H1 (cell line): ENCODE data around the gene ARL3. TPM values are rescaled to one million over a fixed set of nuclear protein-coding genes. Genes with fewer than 3 reads are reported as not detected.

Experiments used
- CTCF ChIA-PET: fragments of 300-600 bp; sonication (Branson Sonifier 250); formaldehyde crosslinking; loops from one replicate; lab custom pipeline; 2021; ENCODE audit not compliant: partially characterized antibody; lab: Charles Lee
- POLR2A ChIA-PET: fragments of 300-600 bp; sonication (Branson Sonifier 250); formaldehyde crosslinking; loops from one replicate; lab custom pipeline; 2021; ENCODE audit warnings: inconsistent platforms; ENCODE audit not compliant: partially characterized antibody; lab: Charles Lee
- DNase-seq, 2 experiments: peaks; one replicate each; pipeline versions ENCODE4 v3.0.0 to v3.0.0-alpha.2; 2010 to 2022; ENCODE audit warnings: low spot score in 2 of 2, low read depth in 1 of 2, mixed read lengths in 1 of 2
- FAIRE-seq: peaks from 2 replicates; lab custom pipeline; 2011; peaks lifted over from hg19 to GRCh38; lab: Jason Lieb, UNC
- H2AFZ ChIP-seq: 2 replicates; pipeline ENCODE4 v1.8.1; 2012; ENCODE audit warnings: low read length, inconsistent platforms
- H2AK5ac ChIP-seq: 2 replicates; pipeline ENCODE4 v1.6.1; 2013; ENCODE audit warnings: low read depth, low read length
- H2BK120ac ChIP-seq: replicated peaks from 2 replicates; pipeline ENCODE3; 2013; ENCODE audit warnings: low read depth, low read length, inconsistent platforms
- H2BK12ac ChIP-seq: 2 replicates; pipeline ENCODE4 v1.6.1; 2013; ENCODE audit warnings: low read depth, low read length
- H2BK15ac ChIP-seq: 2 replicates; pipeline ENCODE4 v1.6.1; 2013; ENCODE audit warnings: low read length
- H2BK20ac ChIP-seq: 2 replicates; pipeline ENCODE4 v1.6.1; 2013; ENCODE audit warnings: low read length
- H2BK5ac ChIP-seq: 2 replicates; pipeline ENCODE4 v1.6.1; 2013; ENCODE audit warnings: low read depth, low read length
- H3K14ac ChIP-seq: 2 replicates; pipeline ENCODE4 v1.6.1; 2013; ENCODE audit warnings: inconsistent platforms; ENCODE audit not compliant: insufficient read length
- H3K18ac ChIP-seq: 2 replicates; pipeline ENCODE4 v1.6.1; 2013; ENCODE audit warnings: low read length; ENCODE audit errors: extremely low read depth
- H3K23ac ChIP-seq: 2 replicates; pipeline ENCODE4 v1.6.1; 2013; ENCODE audit warnings: inconsistent platforms; ENCODE audit not compliant: insufficient read length
- H3K23me2 ChIP-seq: 2 replicates; pipeline ENCODE4 v1.6.1; 2013; ENCODE audit warnings: low read depth, low read length
- H3K27ac ChIP-seq: 2 replicates; pipeline ENCODE4 v1.6.1; 2011; ENCODE audit warnings: low read depth, low read length, inconsistent platforms
- H3K27me3 ChIP-seq, 4 experiments: replicated peaks in 1 of 4; 1 replicate in 1 of 4; 2 replicates in 3 of 4; pipeline versions ENCODE4 v1.6.1 to v1.8.1; 2011 to 2013; ENCODE audit warnings: low read length in 3 of 4, mild to moderate bottlenecking in 3 of 4, inconsistent platforms in 2 of 4, mixed read lengths in 2 of 4, moderate library complexity in 1 of 4; ENCODE audit not compliant: control insufficient read depth in 3 of 4, insufficient read depth in 3 of 4; ENCODE audit errors: extremely low read depth in 1 of 4
- H3K36me3 ChIP-seq, 4 experiments: 2 replicates each; pipeline versions ENCODE4 v1.6.1 to v1.8.1; 2011 to 2013; ENCODE audit warnings: mild to moderate bottlenecking in 4 of 4, low read length in 3 of 4, moderate library complexity in 2 of 4, control low read depth in 1 of 4, inconsistent platforms in 1 of 4; ENCODE audit not compliant: insufficient read depth in 4 of 4, control insufficient read depth in 2 of 4
- H3K4ac ChIP-seq: replicated peaks from 2 replicates; pipeline ENCODE3; 2013; ENCODE audit warnings: low read length, low read depth, mixed read lengths, inconsistent platforms; ENCODE audit not compliant: insufficient read length
- H3K4me1 ChIP-seq, 4 experiments: replicated peaks in 1 of 4; 1 replicate in 1 of 4; 2 replicates in 3 of 4; pipeline versions ENCODE4 v1.6.1 to v1.8.1; 2011 to 2013; ENCODE audit warnings: low read length in 3 of 4, inconsistent platforms in 2 of 4, mixed read lengths in 1 of 4; ENCODE audit not compliant: insufficient read depth in 4 of 4, control insufficient read depth in 3 of 4
- H3K4me2 ChIP-seq, 2 experiments: 2 replicates each; pipeline versions ENCODE4 v1.6.1 to v1.8.1; 2011 to 2013; ENCODE audit warnings: low read depth in 2 of 2, low read length in 2 of 2, control low read depth in 1 of 2, inconsistent platforms in 1 of 2, mild to moderate bottlenecking in 1 of 2; ENCODE audit not compliant: insufficient read depth in 1 of 2
- H3K4me3 ChIP-seq, 4 experiments: fragments of 200-600, 300-600 bp in 1 of 4; sonication (generic), shearing (Covaris generic), sonication (Bioruptor Twin) in 1 of 4; 2 replicates each; pipeline versions ENCODE4 v1.5.1 to v1.8.1; 2011 to 2016; ENCODE audit warnings: low read length in 4 of 4, low read depth in 3 of 4, control low read depth in 2 of 4, inconsistent platforms in 2 of 4, mild to moderate bottlenecking in 2 of 4, mixed read lengths in 1 of 4, moderate library complexity in 1 of 4; ENCODE audit not compliant: insufficient read depth in 2 of 4; ENCODE audit errors: extremely low read depth in 1 of 4
- H3K56ac ChIP-seq: replicated peaks from 2 replicates; pipeline ENCODE3; 2013; ENCODE audit warnings: low read depth, mild to moderate bottlenecking, mixed read lengths, low read length, inconsistent platforms; ENCODE audit not compliant: insufficient read length
- H3K79me1 ChIP-seq: 2 replicates; pipeline ENCODE4 v1.6.1; 2013; ENCODE audit warnings: low read depth, low read length, control low read depth
- H3K79me2 ChIP-seq, 2 experiments: 2 replicates each; pipeline versions ENCODE4 v1.6.1 to v1.8.1; 2012 to 2013; ENCODE audit warnings: low read length in 2 of 2, mild to moderate bottlenecking in 2 of 2, inconsistent platforms in 1 of 2; ENCODE audit not compliant: insufficient read depth in 2 of 2, control insufficient read depth in 1 of 2
- H3K9ac ChIP-seq, 4 experiments: replicated peaks in 1 of 4; 1 replicate in 1 of 4; 2 replicates in 3 of 4; pipeline versions ENCODE4 v1.6.1 to v1.8.1; 2011 to 2013; ENCODE audit warnings: low read depth in 3 of 4, low read length in 3 of 4, control low read depth in 2 of 4, mild to moderate bottlenecking in 2 of 4, moderate library complexity in 2 of 4, inconsistent platforms in 1 of 4; ENCODE audit errors: extremely low read depth in 1 of 4
- H3K9me3 ChIP-seq, 2 experiments: 2 replicates each; pipeline versions ENCODE4 v1.6.1 to v1.8.1; 2012 to 2013; ENCODE audit warnings: mild to moderate bottlenecking in 2 of 2, moderate library complexity in 2 of 2, control low read depth in 1 of 2, inconsistent platforms in 1 of 2, low read depth in 1 of 2, low read length in 1 of 2, mixed read lengths in 1 of 2; ENCODE audit not compliant: insufficient read depth in 2 of 2
- H4K20me1 ChIP-seq, 2 experiments: replicated peaks in 1 of 2; 2 replicates each; pipeline versions ENCODE3 to v1.8.1; 2011 to 2013; ENCODE audit warnings: inconsistent platforms in 2 of 2, low read length in 2 of 2, mild to moderate bottlenecking in 1 of 2; ENCODE audit not compliant: insufficient read depth in 2 of 2, control insufficient read depth in 1 of 2
- H4K5ac ChIP-seq: 2 replicates; pipeline ENCODE4 v1.6.1; 2013; ENCODE audit warnings: low read length, low read depth, mixed read lengths, inconsistent platforms; ENCODE audit not compliant: insufficient read length
- H4K8ac ChIP-seq: 2 replicates; pipeline ENCODE4 v1.8.0; 2013; ENCODE audit warnings: mild to moderate bottlenecking, moderate library complexity, low read length, inconsistent platforms; ENCODE audit not compliant: insufficient read depth; ENCODE audit errors: extremely low read depth
- H4K91ac ChIP-seq: replicated peaks from 2 replicates; pipeline ENCODE3; 2013; ENCODE audit warnings: low read length, mixed read lengths, inconsistent platforms; ENCODE audit not compliant: insufficient read length
- HDAC6 ChIP-seq: IDR thresholded peaks from one replicate; pipeline ENCODE4 v1.7.1; 2012; ENCODE audit warnings: low read depth, mild to moderate bottlenecking, inconsistent platforms, low read length, moderate library complexity
- JUND ChIP-seq: IDR thresholded peaks from 2 replicates; pipeline ENCODE4 v1.6.1; 2011; ENCODE audit warnings: mild to moderate bottlenecking, improper control_type of control experiment, low read length
- KDM1A ChIP-seq: fragments of 200-600, 300-600 bp; sonication (generic); IDR thresholded peaks from 2 replicates; pipeline ENCODE4 v1.7.1; 2016; ENCODE audit warnings: mild to moderate bottlenecking, low read length, borderline replicate concordance
- KDM5A ChIP-seq: fragments of 200-600 bp; IDR thresholded peaks from 2 replicates; pipeline ENCODE4 v1.7.1; 2012; ENCODE audit warnings: mild to moderate bottlenecking, low read length, inconsistent platforms, mixed read lengths
- NANOG ChIP-seq: IDR thresholded peaks from 2 replicates; pipeline ENCODE4 v1.6.1; 2011; ENCODE audit warnings: low read length, low read depth, mild to moderate bottlenecking, inconsistent platforms; ENCODE audit not compliant: insufficient read depth, poor library complexity, severe bottlenecking
- RXRA ChIP-seq: IDR thresholded peaks from 2 replicates; pipeline ENCODE4 v1.6.1; 2011; ENCODE audit warnings: low read depth, mild to moderate bottlenecking, low read length, moderate library complexity; ENCODE audit not compliant: insufficient read depth
- YY1 ChIP-seq: IDR thresholded peaks from 2 replicates; pipeline ENCODE4 v1.6.1; 2011; ENCODE audit warnings: low read depth, mild to moderate bottlenecking, low read length
- WGBS, 2 experiments: shearing (Covaris generic) in 1 of 2; methylation state at CpG; one replicate each; pipeline versions ENCODE4 v1.1.6 to v1.1.7; 2013 to 2015; ENCODE audit warnings: low lambda C conversion rate in 2 of 2, mixed read lengths in 2 of 2, inconsistent platforms in 1 of 2, low coverage in 1 of 2, missing lambda C conversion rate in 1 of 2; ENCODE audit not compliant: insufficient replicate concordance in 2 of 2, insufficient coverage in 1 of 2, insufficient read length in 1 of 2; ENCODE audit errors: extremely low coverage in 1 of 2, missing lambda C conversion rate in 1 of 2; 5-methylcytosine and 5-hydroxymethylcytosine counted together
- polyA plus RNA-seq, 7 experiments: library from polyadenylated mRNA; depleted of rRNA in 3 of 7; stranded (reverse) in 5 of 7; unstranded in 2 of 7; fragments of >200 nt in 5 of 7; fragments of 200-250 nt in 2 of 7; gene quantifications; 1 replicate in 5 of 7; 2 replicates in 1 of 7; 4 replicates in 1 of 7; pipeline versions ENCODE4 v1.2.1 to v1.2.3, GENCODE V29; 2011 to 2013; ENCODE audit warnings: missing spikeins in 2 of 7, mixed read lengths in 2 of 7
- total RNA-seq: library from RNA; stranded (reverse); fragmentation: NEBNext Ultra II Directional; extraction: Animal tissue kit (Norgen Biotek cat#: 25700); gene quantifications from 2 replicates; pipeline ENCODE4 v1.2.1, GENCODE V29; 2021
- TF ChIP-seq, protein P1 (sequence below): IDR thresholded peaks from 2 replicates; pipeline ENCODE4 v1.6.1; 2012; ENCODE audit warnings: inconsistent platforms
- TF ChIP-seq, protein P2 (sequence below): IDR thresholded peaks from 2 replicates; pipeline ENCODE4 v1.6.1; 2012; ENCODE audit warnings: inconsistent platforms

ARL3 gene
- total and polyA plus RNA-seq, 2 of the 8 experiments (the other 6 are each of a cell fraction or from before 2014, with no cell fraction given), result 8.8 to 16.2 TPM

DNA sequence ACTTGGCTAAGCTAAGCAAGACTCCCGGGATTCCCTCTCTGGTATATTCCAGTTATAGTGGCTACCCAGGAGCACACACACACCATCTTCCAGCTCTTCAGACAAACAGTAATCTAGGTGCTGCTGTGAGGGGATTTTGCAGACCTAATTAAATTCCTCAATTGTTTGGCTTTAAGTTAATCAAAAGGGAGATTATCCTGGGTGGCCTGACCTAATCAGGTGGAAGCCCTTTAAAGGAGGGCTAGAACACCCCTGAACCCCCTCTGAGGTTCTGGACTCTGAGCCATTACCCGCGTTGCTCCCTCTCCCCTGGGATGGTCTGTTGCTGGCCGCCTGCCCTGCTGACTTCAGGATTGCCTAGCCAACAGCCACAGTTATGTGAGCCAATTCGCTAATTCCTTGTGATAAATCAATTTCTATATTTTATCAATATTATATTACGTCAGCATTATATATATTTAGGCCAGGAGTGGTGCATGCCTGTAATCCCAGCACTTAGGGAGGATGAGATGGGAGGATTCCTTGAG, 6.6 kb upstream of the ARL3 start:
- Histone ChIP-seq H4K8ac (no peak overlapping the region), H3K27me3 (no peaks in the 10 kb centered on the region), H3K79me1 (peaks cover 4% of the 10 kb centered on the region), H2AFZ (no peak overlapping the region), H3K36me3 (peaks cover 0 to 24% (median 5%) of the 10 kb centered on the region in 4 experiments; a peak in 6 of 8 replicates), H3K23ac (no peak overlapping the region), H4K91ac (no peak overlapping the region), H4K5ac (no peak overlapping the region), H2BK20ac (no peak overlapping the region), H2BK120ac (no peak overlapping the region), H2AK5ac (no peak overlapping the region), H2BK5ac (peak overlapping the region; percentile 15; the same call in 1 of the 2 replicates), H3K18ac (no peak overlapping the region), H3K4me3 (no peak overlapping the region), H2BK15ac (no peak overlapping the region), H3K4me2 (no peak overlapping the region), H3K4ac (no peak overlapping the region), H3K14ac (no peak overlapping the region), H3K23me2 (no peaks in the 10 kb centered on the region; the same call in 1 of the 2 replicates), H3K27ac (no peak overlapping the region), H3K79me2 (peaks cover 0 to 72% of the 10 kb centered on the region in 2 experiments; a peak in 2 of 4 replicates), H2BK12ac (no peak overlapping the region), H3K4me1 (peaks cover 5 to 18% (median 12%) of the 10 kb centered on the region in 4 experiments; a peak in 6 of 7 replicates), H4K20me1 (peaks cover 2 to 11% of the 10 kb centered on the region in 2 experiments), H3K9me3 (no peaks in the 10 kb centered on the region), H3K9ac (no peak overlapping the region; a peak in 1 of 7 replicates), H3K56ac (no peak overlapping the region)
- ChIA-PET CTCF (interaction anchor here (0.6 to 1.5 kb wide), 7 partner anchors 13 to 1008 kb away, joined by 3 to 4 read pairs (median 4); no protein-coding TSS in a partner anchor), POLR2A (interaction anchor here (1.1 to 1.7 kb wide), 5 partner anchors 9 to 22 kb away, joined by 3 to 9 read pairs (median 4); partner anchors contain the start of gene WBP1L)
- DNase-seq, result no peak
- FAIRE-seq, result no peak
- 82% methylated on average over 5 of the region's 6 CpGs; no CpG with 5 or more reads in 1 of the 2 experiments for WGBS, 2 experiments
- TF ChIP-seq NANOG (no peak), KDM1A (no peak), KDM5A (no peak), HDAC6 (no peak), YY1 (no peak), RXRA (no peak), JUND (no peak)
- TF ChIP-seq, protein P1, sequence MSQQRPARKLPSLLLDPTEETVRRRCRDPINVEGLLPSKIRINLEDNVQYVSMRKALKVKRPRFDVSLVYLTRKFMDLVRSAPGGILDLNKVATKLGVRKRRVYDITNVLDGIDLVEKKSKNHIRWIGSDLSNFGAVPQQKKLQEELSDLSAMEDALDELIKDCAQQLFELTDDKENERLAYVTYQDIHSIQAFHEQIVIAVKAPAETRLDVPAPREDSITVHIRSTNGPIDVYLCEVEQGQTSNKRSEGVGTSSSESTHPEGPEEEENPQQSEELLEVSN, result no peak
- TF ChIP-seq, protein P2, sequence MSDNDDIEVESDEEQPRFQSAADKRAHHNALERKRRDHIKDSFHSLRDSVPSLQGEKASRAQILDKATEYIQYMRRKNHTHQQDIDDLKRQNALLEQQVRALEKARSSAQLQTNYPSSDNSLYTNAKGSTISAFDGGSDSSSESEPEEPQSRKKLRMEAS, result no peak
